GM19328 (cell line): ENCODE measurements around the gene ASAP3.

ENCODE experiments used
- ATAC-seq: cut with Tn5 transposase; IDR thresholded peaks from one replicate; pipeline ENCODE4 v1.9.1; 2021; ENCODE audit warnings: mild to moderate bottlenecking, moderate library complexity; ENCODE audit not compliant: unreplicated experiment

The ASAP3 gene

DNA sequence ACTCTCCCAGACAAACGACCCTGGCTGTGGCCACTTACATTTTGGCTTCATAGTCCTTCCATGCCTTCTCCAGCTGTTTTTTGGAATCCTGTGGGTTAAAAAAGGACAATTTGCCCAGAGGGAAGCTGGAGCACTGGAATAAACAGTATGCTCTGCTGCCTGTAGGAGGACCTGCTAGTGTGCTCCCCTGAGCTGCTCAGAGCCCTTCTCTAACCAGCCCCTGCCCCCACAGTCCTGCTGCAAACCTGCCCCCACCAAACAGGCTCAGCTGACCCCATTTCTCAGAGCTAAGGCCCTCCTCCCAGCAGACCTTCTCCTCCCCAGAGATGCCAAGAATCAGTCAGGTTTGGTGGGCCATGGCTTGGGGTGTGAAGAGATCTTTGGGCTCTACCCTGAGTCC is 32.5 kb downstream of the ASAP3 start:
- ATAC-seq = no peak

- ATAC-seq = no peak
These were observed 33.1 kb downstream of the ASAP3 start for GRCh38 chr1:23450894-23451293.

- no peak for ATAC-seq
These were observed 34.0 kb downstream of the ASAP3 start for GRCh38 chr1:23449958-23450357.

GRCh38 chr1:23449306-23449705 is 34.7 kb downstream of the ASAP3 start:
- ATAC-seq = no peak

DNA sequence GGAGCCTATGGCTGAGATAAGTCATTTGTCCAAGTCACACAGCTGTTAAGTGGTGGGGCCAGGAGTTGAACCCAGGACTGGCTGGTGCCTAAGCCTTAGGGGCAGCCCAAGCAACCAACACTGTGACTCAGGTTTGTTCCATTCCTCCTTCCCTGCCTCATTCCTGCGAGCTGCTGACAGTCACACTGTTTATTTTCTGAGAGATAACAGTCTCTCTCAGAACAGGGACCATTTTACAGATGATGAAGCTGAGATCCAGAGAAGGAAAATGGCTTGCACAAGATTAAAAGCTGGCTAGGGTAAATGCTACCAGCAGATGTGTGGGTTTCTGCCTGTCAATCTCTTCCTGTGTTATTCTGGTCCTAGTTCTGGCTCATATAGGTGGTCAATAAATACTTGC is 35.1 kb downstream of the ASAP3 start:
- ATAC-seq = no peak

GRCh38 chr1:23446661-23447310 is 37.2 kb downstream of the ASAP3 start:
- ATAC-seq = no peak

DNA sequence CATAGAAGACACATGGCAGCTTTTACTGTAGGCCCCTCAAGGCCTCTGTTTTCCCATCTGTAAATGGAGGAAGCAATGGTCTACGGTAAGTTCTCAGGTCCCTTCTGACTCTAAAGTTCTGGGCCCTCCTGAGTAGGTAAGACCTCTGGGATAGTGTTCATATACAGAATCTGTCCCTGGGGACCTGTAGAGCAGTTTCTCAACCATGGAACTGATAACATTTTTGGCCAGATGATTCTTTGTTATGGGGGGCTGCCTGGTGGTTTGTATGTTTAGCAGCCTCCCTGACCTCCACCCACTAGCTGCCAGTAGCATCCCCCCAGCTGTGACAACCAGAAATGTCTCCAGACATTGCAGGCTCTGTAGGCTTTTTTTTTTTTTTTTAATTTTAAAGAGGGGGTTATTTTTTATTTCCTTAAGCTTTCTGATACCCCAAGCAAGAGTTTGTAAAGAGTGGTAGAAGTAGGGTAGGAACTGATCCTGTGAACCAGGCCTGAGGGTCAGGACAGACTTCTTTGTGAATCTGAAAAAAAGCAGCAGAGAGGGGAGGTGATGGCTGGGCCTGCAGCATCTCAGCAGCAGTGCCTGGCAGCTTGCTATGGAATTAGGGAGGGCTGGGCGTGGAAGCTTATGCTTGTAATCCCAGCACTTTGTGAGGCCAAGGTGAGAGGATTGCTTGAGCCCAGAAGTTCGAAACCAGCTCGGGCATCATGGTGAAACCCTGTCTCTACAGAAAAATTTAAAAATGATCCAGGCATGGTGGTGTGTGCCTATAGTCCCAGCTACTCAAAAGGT is 39.2 kb downstream of the ASAP3 start:
- ATAC-seq = no peak

DNA sequence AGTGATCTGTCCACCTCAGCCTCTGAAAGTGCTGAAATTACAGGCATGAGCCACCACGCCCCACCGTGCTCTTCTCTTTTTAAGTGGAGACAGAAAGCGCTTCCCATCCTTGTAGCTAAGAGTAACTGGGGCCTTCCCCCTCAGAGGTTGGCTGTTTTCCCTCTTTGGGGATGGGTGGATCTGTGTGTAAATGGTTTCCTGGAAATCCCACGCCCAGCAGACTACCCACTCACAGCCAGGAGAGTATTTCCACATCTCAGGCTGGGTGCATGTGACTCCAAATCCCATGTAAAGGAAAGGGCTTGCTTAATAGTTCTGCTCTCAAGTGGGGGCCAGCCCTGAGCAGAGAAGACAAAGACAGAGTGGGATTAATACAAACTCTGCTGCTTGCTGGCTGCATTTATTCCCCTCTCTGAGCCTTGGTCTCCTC is 39.9 kb downstream of the ASAP3 start:
- no peak for ATAC-seq

- ATAC-seq = no peak
These were observed 41.2 kb downstream of the ASAP3 start for GRCh38 chr1:23442751-23443150.

DNA sequence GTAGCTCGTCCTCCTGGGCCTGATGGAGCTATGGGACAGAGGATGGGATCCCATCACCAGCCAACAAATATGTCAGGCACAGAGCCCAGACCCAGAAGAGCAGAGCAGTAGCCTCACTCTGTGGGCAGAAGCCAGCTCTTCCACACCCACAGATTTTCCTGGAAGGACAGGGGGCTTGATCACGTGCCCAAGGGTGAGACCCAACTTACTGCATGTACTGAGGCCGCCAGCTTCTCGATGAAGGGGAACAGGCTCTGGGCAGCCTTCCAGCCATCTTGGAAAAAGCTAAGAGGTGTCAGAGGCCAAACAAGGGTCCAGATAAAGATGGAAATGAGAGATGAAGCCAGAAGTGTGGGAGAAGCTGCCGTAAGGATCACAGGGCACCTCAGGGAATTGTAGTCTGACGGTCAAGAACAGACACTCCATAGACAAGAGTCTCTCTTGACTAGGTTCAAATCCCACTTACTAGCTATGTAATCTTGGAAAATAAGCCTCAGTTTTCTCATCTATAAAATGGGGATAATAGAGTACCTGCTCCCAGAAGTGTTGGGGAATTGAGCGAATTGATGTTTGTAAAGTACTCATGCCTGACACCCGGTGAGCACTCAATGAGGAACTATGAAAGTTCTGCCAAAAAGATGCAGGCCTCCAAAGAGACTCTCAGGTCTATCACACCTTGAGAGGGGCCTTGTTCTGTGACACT is 42.4 kb downstream of the ASAP3 start:
- no peak for ATAC-seq

DNA sequence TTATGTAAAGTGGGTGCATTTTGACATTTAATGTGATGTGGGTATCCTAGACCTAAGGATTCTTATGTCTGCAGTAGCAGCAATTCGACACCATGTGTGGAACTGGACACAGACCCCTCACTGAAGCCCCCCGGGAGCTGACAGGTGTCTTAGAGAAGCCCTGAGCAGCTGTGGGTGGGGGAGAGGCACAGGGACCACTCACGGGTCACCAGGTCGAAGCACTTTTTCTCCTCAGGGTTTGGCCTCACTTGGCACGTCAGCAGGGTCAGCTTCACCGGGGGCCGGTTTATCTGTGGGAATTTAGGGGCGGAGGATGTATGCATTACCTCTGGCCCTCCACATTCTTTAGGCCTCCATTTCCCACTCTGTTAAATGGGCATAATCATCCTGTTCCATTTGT is 45.4 kb downstream of the ASAP3 start:
- no peak for ATAC-seq

- ATAC-seq = no peak
These were observed 46.7 kb downstream of the ASAP3 start for GRCh38 chr1:23437355-23437664.

DNA sequence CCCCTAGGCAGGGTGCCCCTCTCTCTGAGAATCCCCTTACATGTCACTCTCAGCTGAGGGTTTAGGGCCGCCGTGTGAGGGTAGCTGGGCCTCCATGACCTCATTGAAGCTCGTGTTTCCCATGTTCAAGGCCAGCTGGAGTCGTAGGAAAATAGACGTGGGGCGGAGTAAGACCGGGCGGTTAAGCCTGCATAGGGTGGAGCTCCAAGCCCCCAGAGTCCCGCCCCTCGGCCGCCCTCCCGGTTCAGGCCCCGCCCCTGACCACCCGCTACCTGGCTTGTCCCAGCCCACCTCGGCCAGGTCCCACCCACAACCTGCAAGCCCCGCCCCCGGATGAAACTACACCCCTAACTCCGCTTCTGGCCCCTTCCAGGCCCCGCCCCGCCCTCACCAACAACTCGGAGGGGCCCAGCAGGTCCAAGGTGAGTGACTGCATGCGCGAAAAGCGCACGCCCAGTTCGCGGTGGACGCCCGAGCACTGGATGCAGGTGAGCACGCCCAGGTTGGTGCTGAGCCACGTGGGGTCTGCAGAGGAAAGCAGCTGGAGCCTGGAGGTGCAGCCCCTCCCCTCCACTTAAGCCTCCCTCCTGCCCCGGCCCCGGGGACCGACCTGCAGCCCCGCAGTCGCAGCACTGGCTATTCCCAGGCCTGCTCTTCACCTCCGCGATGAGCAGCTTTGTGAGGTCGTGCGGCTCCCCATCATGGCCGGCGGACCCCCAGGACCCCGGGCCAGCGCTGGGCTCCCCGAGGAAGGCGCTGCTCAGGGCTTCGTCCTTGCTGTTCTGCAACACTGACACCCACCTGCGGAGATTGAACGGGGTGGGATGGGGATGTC is 47.2 kb downstream of the ASAP3 start:
- no peak for ATAC-seq

DNA sequence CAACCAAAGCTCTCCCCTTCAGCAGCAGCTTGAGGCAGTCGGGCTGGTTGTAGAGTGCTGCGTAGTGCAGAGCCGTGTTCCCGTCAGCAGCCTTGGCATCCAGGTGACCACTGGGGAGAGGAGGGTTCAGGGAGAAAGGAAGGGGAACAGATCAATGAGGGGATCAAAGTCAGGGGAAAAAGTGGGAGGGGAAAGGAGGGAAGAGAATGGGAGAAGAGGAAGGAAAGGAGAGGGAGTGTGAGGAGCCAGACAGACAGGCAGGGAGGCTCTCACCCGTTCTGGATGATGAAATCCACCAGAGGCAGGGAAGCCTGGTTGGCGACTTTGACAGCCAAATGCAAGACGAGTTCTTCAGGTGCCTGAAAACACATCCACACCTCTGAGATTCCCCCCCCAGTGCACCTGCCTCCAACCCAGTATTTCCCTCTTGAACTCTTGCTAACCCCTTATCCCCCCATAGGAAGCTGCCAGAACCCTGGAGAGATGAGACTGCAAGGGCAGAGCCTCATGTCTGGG is 49.7 kb downstream of the ASAP3 start:
- ATAC-seq = no peak

DNA sequence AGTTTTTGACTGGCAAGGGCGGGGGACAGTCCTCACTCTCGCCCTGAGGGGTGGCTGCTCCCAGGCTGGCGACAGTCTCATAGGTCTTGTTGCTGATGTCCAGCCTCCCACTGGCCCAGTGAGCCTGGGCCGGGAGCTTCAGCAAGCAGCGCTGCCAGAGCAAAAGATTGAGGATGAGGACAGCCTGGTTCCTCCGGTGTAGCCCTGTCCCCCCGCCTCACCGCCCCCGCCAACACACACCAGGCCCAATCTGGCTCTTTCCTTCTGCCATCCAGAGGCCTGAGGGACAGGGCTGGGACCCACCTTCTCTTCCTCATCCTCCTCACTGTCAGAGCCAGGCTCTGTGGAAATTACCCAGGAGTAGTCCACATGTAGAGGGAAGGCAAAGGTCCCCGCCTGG is 50.9 kb downstream of the ASAP3 start:
- ATAC-seq = no peak

GRCh38 chr1:23431431-23431830 is 52.5 kb downstream of the ASAP3 start:
- no peak for ATAC-seq

GRCh38 chr1:23430803-23431202 is 53.2 kb downstream of the ASAP3 start:
- ATAC-seq = no peak

- ATAC-seq = no peak
These were observed 55.7 kb downstream of the ASAP3 start for GRCh38 chr1:23428136-23428905.

- ATAC-seq = no peak
These were observed 56.4 kb downstream of the ASAP3 start for GRCh38 chr1:23427550-23427949.

DNA sequence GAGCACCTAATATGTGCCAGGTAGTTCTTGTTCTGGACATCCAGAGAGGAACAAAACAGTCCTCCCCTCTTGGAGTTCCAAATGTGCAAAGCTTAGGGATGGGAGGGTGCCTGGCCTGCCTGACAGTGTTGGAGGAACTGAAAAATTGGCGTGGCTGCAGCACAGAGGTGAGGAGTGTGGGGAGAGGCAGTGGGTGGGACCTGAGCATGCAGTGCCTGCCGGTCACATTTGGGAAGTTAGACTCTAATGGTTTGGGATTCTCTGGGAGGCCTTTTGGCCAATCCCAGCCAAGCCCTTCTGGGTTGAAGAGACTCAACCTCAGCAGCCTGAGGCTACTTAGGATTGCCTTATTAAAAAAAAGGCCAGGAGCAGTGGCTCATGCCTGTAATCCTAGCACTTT is 57.2 kb downstream of the ASAP3 start:
- no peak for ATAC-seq

GRCh38 chr1:23425193-23425494 is 58.8 kb downstream of the ASAP3 start:
- no peak for ATAC-seq
